ENCODE results near the gene ZNF407.
A peak's percentile ranks its signal among the peaks of the same experiment; 100 is the strongest.

Gene ZNF407

DNA sequence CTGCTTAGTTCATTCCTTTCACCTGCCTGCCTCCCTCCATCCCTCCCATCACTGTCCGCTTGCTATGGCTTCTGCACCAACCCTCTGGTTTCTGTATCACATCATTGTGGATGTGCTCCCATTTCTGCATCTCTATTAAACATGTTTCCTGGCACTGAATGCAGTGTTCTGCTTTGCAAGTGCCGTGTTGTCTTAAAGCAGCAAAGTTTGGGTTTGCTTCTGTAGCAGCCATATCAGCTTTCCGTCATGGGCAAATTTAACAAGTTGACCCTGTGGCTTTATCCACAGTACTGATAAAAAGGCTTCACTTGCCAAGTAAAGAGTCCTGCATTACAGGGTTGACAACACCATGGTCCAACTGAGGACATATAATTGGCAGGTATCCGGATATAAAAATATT is 445.8 kb downstream of the ZNF407 start:
- DNase-seq, result no peak
- Mint-ChIP-seq H3K27ac (no peak overlapping the region), H3K36me3 (ENCODE audit: low read depth) (peaks cover 4% of the 10 kb centered on the region), H3K4me3 (no peak overlapping the region), H3K27me3 (ENCODE audit: low read depth, poor library complexity) (peaks cover 9% of the 10 kb centered on the region), H3K9me3 (peaks cover 3% of the 10 kb centered on the region), H3K4me1 (peaks cover 43% of the 10 kb centered on the region)
- TF ChIP-seq, protein P1, sequence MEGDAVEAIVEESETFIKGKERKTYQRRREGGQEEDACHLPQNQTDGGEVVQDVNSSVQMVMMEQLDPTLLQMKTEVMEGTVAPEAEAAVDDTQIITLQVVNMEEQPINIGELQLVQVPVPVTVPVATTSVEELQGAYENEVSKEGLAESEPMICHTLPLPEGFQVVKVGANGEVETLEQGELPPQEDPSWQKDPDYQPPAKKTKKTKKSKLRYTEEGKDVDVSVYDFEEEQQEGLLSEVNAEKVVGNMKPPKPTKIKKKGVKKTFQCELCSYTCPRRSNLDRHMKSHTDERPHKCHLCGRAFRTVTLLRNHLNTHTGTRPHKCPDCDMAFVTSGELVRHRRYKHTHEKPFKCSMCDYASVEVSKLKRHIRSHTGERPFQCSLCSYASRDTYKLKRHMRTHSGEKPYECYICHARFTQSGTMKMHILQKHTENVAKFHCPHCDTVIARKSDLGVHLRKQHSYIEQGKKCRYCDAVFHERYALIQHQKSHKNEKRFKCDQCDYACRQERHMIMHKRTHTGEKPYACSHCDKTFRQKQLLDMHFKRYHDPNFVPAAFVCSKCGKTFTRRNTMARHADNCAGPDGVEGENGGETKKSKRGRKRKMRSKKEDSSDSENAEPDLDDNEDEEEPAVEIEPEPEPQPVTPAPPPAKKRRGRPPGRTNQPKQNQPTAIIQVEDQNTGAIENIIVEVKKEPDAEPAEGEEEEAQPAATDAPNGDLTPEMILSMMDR (IDR thresholded peaks at IDR 0.05), result no peak

DNA sequence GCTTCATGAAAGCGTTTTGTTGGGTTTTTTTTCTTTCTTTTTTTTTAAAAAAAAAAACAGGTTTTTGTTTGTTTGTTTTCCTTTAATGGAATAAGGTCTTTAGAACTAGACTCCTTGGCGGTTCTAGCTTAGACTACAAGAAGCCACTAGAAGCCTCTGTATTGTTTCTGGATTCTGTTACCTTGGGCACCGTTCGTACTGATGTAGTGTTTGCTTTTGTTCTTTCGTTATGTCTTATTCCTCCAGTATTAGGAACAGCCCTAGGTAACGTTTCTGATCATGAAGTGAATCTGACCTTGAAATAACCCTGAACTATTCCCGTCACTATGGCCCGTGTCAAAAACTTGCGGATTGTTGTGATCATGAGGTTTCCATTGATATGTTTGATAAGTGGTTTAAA is 446.6 kb downstream of the ZNF407 start:
- H3K27ac Mint-ChIP-seq, result no peak overlapping the region
- peaks cover 3% of the 10 kb centered on the region for H3K9me3 Mint-ChIP-seq
- H3K36me3 Mint-ChIP-seq (ENCODE audit: low read depth), result peaks cover 4% of the 10 kb centered on the region
- H3K4me1 Mint-ChIP-seq, result peaks cover 45% of the 10 kb centered on the region
- no peak for DNase-seq
- TF ChIP-seq, protein P1 (IDR thresholded peaks at IDR 0.05), result no peak
- peaks cover 9% of the 10 kb centered on the region for H3K27me3 Mint-ChIP-seq (ENCODE audit: low read depth, poor library complexity)
- no peak overlapping the region for H3K4me3 Mint-ChIP-seq

DNA sequence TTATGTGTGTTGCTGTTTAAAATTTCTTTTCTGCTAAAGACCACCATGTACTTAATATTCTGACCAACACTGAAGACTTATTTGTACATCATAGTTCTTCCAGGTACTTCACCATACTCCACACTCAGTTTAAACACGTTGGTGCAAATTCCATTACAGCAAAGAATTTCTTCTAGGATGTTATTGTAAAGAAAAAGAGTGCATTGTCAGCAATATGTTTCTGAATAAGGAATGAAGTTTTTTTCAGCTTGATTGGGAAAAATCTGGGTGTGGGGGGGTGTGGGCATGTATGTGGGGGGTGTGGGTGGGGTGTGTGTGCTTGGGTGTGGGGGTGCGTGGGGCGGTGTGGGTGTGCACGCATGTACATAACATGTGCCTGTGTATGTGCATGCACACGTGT is 447.1 kb downstream of the ZNF407 start:
- H3K9me3 Mint-ChIP-seq, result peaks cover 3% of the 10 kb centered on the region
- peaks cover 4% of the 10 kb centered on the region for H3K36me3 Mint-ChIP-seq (ENCODE audit: low read depth)
- H3K27me3 Mint-ChIP-seq (ENCODE audit: low read depth, poor library complexity), result peaks cover 9% of the 10 kb centered on the region
- no peak overlapping the region for H3K27ac Mint-ChIP-seq
- H3K4me1 Mint-ChIP-seq, result peaks cover 46% of the 10 kb centered on the region
- DNase-seq, result no peak
- TF ChIP-seq, protein P1 (IDR thresholded peaks at IDR 0.05), result no peak
- H3K4me3 Mint-ChIP-seq, result no peak overlapping the region

DNA sequence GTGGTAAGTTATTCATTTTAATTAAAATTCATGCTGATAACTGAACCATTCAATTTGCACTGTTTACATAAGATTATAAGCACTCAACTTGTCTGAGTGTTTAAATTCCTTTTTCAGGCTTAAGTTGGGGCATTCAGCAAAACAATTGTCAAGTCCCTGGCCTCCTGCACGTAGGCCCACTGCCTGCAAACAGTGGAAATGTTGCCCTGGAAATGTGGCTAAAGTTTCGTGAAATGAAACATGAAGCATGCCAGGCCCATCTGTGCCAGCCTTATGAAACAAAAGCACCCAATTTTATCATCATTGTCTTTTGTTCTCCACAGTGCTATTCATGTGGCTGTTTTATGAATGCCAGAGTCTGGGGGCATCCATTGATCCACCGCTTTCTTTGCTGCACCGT is 447.6 kb downstream of the ZNF407 start:
- Mint-ChIP-seq H3K4me1 (peaks cover 41% of the 10 kb centered on the region), H3K27me3 (ENCODE audit: low read depth, poor library complexity) (peaks cover 5% of the 10 kb centered on the region), H3K27ac (no peak overlapping the region), H3K36me3 (ENCODE audit: low read depth) (peaks cover 4% of the 10 kb centered on the region), H3K4me3 (no peak overlapping the region), H3K9me3 (peaks cover 3% of the 10 kb centered on the region)
- DNase-seq, result no peak
- TF ChIP-seq, protein P1 (IDR thresholded peaks at IDR 0.05), result no peak

DNA sequence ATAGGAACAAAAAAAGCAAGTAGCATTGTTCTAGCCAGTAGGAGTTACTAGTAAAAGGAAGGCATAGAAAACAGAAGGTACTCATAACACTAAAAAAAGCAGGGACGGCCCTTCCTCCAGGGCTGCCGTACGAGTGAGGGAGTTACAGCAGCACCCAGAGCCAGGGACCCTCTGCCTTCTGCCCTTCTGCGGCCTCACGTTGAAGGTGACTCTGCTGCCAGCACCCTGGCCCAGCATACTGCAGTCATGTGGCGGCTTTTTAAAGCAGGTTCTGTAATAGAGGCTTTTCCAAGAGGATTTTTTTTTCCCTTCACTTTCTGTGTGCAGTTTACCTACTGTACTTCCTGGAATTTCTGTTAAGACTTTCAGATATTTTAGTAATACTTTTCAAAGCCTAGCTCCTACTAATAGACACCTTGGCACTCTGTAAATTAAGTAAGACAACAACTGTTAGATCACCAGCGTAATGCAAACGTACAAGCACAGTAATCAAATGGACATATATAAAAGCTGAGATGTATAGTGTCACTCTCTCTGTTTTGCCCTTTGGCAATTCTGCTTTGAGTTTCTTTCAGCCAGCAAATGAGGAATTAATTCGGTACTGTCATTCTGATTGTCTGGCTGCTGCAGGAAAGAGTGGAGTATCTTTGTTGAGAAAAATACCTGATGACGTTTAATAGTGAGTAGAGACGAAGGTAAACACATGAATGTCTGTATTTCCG is 449.7 kb downstream of the ZNF407 start:
- H3K27ac Mint-ChIP-seq, result peak overlapping the region; percentile 47
- H3K27me3 Mint-ChIP-seq (ENCODE audit: low read depth, poor library complexity), result peaks cover 6% of the 10 kb centered on the region
- TF ChIP-seq, protein P1 (IDR thresholded peaks at IDR 0.05), result no peak
- H3K4me1 Mint-ChIP-seq, result peaks cover 31% of the 10 kb centered on the region
- peaks cover 4% of the 10 kb centered on the region for H3K36me3 Mint-ChIP-seq (ENCODE audit: low read depth)
- no peak for DNase-seq
- H3K4me3 Mint-ChIP-seq, result no peak overlapping the region
- peaks cover 3% of the 10 kb centered on the region for H3K9me3 Mint-ChIP-seq
